Esophagus muscularis mucosa (tissue), 3 donors: ENCODE measurements around the gene PHKA1.

Experiments
- CTCF ChIP-seq, 3 experiments: fragments of 200-600 bp in 2 of 3; fragments of 450-650 bp in 1 of 3; sonication (generic) in 2 of 3; IDR thresholded peaks; one replicate each; pipeline ENCODE4 v1.5.1; 2017 to 2019; ENCODE audit warnings: antibody characterized with exemption in 3 of 3, mild to moderate bottlenecking in 2 of 3, moderate library complexity in 1 of 3
- POLR2AphosphoS5 ChIP-seq, 2 donors: sonication (generic); formaldehyde crosslinking; IDR thresholded peaks; one replicate each; pipeline ENCODE4 v1.6.1; 2017; ENCODE audit warnings: antibody characterized with exemption in 2 of 2

DNA sequence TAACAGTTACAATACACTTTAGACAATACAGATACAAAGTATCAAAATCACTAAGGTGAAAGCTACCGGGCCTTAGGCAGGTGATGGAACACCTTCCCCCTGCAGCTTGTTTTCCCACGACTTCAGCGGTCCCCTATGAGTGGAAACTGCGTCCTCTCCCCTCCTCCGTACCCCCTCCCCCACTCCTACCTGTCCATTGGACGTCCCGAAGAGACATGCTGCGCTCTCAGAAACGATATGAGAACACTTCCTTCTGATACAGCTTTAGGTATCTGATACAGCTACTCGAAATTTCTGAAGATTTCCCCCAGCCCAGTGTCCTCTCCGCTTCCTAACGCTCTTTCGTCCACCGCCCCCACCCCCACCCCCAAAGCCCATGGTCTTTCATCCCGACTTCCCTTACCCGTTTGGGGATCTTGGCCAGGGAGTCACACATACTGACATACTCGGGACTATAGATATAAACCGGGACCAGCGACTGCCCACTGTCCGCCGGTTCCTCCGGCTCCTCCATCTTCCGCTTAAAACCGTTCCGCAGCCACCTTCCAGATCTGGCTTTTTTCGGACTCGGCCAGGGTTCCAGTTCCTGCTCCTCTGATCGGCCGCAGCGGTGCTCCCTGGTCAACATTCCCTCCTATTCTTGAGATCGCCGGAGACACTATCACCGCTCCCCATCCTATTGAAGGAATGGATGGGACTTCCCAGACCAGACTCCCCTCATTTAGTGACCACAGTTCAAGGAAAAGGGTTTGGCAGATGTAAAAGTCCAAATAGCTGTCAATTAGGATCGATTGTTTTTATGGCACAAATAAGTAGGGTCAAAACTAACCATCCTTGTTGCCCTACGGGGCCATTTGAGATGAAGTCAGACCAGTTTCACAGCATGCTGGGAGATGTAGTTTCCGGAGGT lies 141.6 kb downstream of the PHKA1 start, which contains the start of gene HDAC8:
- TF ChIP-seq CTCF (IDR thresholded peaks at IDR 0.05) = no peak
- no peak for TF ChIP-seq POLR2AphosphoS5 (IDR thresholded peaks at IDR 0.05)
